Measurements from ENCODE around the gene CLDN25.

DNA sequence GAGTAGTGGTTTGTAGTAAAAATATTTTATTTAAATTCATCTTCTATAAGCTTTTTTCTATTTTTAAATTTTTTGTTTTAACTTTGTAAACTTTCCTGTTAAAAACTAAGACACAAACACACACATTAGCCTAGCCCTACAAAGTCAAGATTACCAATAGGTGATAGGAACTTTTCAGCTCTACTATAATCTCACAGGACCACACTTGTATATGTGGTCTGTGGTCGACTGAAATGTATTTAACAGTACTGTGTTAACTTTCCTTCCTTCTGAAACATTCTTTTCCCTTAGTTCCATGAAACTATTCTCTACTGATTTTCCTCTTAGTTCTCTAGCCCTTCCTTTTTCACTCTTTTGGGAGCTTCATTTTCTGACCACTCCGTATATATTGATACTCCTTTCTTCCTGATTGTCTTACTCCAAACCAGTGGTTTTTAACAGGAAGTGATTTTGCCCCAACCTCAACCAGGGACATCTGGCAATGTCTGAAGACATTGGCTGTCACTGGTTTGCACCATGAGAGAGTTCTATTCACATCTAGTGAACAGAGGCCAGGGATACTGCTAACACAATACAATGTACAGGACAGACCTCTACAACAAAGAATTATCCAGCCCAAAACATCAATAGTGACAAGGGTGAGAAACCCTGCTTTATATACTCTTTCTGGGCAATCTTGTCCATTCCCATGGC, 14.9 kb upstream of the CLDN25 start:
- no peak for TF ChIP-seq EZH2 (IDR thresholded peaks at IDR 0.05; ENCODE audit: low read length, unreplicated experiment)
- TF ChIP-seq, protein P1, sequence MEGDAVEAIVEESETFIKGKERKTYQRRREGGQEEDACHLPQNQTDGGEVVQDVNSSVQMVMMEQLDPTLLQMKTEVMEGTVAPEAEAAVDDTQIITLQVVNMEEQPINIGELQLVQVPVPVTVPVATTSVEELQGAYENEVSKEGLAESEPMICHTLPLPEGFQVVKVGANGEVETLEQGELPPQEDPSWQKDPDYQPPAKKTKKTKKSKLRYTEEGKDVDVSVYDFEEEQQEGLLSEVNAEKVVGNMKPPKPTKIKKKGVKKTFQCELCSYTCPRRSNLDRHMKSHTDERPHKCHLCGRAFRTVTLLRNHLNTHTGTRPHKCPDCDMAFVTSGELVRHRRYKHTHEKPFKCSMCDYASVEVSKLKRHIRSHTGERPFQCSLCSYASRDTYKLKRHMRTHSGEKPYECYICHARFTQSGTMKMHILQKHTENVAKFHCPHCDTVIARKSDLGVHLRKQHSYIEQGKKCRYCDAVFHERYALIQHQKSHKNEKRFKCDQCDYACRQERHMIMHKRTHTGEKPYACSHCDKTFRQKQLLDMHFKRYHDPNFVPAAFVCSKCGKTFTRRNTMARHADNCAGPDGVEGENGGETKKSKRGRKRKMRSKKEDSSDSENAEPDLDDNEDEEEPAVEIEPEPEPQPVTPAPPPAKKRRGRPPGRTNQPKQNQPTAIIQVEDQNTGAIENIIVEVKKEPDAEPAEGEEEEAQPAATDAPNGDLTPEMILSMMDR (conservative IDR thresholded peaks at IDR 0.05; ENCODE audit: low read depth, low read length) = no peak
